HEK293T (cell line): ENCODE results near the gene THEMIS2.
A peak's percentile ranks its signal among the peaks of the same experiment; 100 is the strongest.

Experiments
- CTCF ChIA-PET: fragments of 350-600 bp; formaldehyde crosslinking; extraction: SDS; loops from one replicate; lab custom pipeline; 2021; ENCODE audit warnings: antibody characterized with exemption, inconsistent platforms; lab: Yijun Ruan, JAX
- POLR2A ChIA-PET: fragments of 350-600 bp; formaldehyde crosslinking; extraction: SDS; loops from one replicate; lab custom pipeline; 2020; ENCODE audit warnings: antibody characterized with exemption, inconsistent platforms; lab: Yijun Ruan, JAX
- DNase-seq: peaks from one replicate; pipeline ENCODE4 v3.0.0; 2012; ENCODE audit warnings: mixed read lengths; ENCODE audit errors: extremely low spot score
- ARNT ChIP-seq: fragments of 450-650 bp; IDR thresholded peaks from 2 replicates; pipeline ENCODE4 v1.6.1; 2017; ENCODE audit warnings: mild to moderate bottlenecking
- BHLHE40 ChIP-seq: fragments of 450-650 bp; IDR thresholded peaks from 2 replicates; pipeline ENCODE4 v1.6.1; 2016; ENCODE audit warnings: mild to moderate bottlenecking, moderate library complexity, borderline replicate concordance
- CTBP1 ChIP-seq: fragments of 450-650 bp; IDR thresholded peaks from 2 replicates; pipeline ENCODE4 v1.6.1; 2016; ENCODE audit warnings: borderline replicate concordance
- ELF4 ChIP-seq: fragments of 450-650 bp; IDR thresholded peaks from 2 replicates; pipeline ENCODE4 v1.6.1; 2017; ENCODE audit warnings: antibody characterized with exemption
- FOXA1 ChIP-seq: fragments of 450-650 bp; IDR thresholded peaks from 2 replicates; pipeline ENCODE4 v1.6.1; 2016; ENCODE audit warnings: mild to moderate bottlenecking
- FOXK2 ChIP-seq: fragments of 450-650 bp; IDR thresholded peaks from 2 replicates; pipeline ENCODE4 v1.6.1; 2016; ENCODE audit warnings: mild to moderate bottlenecking
- FOXM1 ChIP-seq: fragments of 450-650 bp; IDR thresholded peaks from 2 replicates; pipeline ENCODE4 v1.6.1; 2017; ENCODE audit warnings: mild to moderate bottlenecking, borderline replicate concordance
- HDGF ChIP-seq: fragments of 450-650 bp; IDR thresholded peaks from 2 replicates; pipeline ENCODE4 v1.6.1; 2017; ENCODE audit warnings: antibody characterized with exemption, borderline replicate concordance
- L3MBTL2 ChIP-seq: fragments of 450-650 bp; conservative IDR thresholded peaks from 2 replicates; pipeline ENCODE4 v1.6.1; 2016; ENCODE audit warnings: mild to moderate bottlenecking
- LEF1 ChIP-seq: fragments of 450-650 bp; IDR thresholded peaks from 2 replicates; pipeline ENCODE4 v1.6.1; 2017; ENCODE audit warnings: mild to moderate bottlenecking, borderline replicate concordance
- NFRKB ChIP-seq: fragments of 450-650 bp; IDR thresholded peaks from 2 replicates; pipeline ENCODE4 v1.6.1; 2016; ENCODE audit warnings: mild to moderate bottlenecking, moderate library complexity
- PKNOX1 ChIP-seq: fragments of 450-650 bp; IDR thresholded peaks from 2 replicates; pipeline ENCODE4 v1.6.1; 2016
- SP1 ChIP-seq: fragments of 450-650 bp; IDR thresholded peaks from 2 replicates; pipeline ENCODE4 v1.6.1; 2017
- SUZ12 ChIP-seq: fragments of 450-650 bp; IDR thresholded peaks from 2 replicates; pipeline ENCODE4 v1.6.1; 2016; ENCODE audit warnings: mild to moderate bottlenecking
- TARDBP ChIP-seq: fragments of 450-650 bp; IDR thresholded peaks from 2 replicates; pipeline ENCODE4 v1.6.1; 2016
- ZNF384 ChIP-seq: fragments of 450-650 bp; IDR thresholded peaks from 2 replicates; pipeline ENCODE4 v1.6.1; 2016

Gene THEMIS2

GRCh38 chr1:27862671-27863537 lies 9.4 kb upstream of the THEMIS2 start:
- ChIA-PET POLR2A (no interaction called here), CTCF (no interaction called here)
- DNase-seq = no peak
- TF ChIP-seq SP1 (no peak), CTBP1 (no peak), NFRKB (no peak), HDGF (0 out of 2 replicates have a peak, but pooled peaks have one; percentile 19), L3MBTL2 (no peak)

- ChIA-PET POLR2A (no interaction called here), CTCF (no interaction called here)
- DNase-seq = no peak
- no peak for TF ChIP-seq TARDBP
- no peak for TF ChIP-seq L3MBTL2
- TF ChIP-seq NFRKB = no peak
- no peak for TF ChIP-seq PKNOX1
- no peak for TF ChIP-seq BHLHE40
- no peak for TF ChIP-seq SP1
- no peak for TF ChIP-seq ZNF384
Observed at GRCh38 chr1:27863538-27863915, 8.8 kb upstream of the THEMIS2 start.

- POLR2A ChIA-PET = no interaction called here
- CTCF ChIA-PET = no interaction called here
- no peak for DNase-seq
- no peak for TF ChIP-seq NFRKB
- no peak for TF ChIP-seq ZNF384
- TF ChIP-seq SP1 = no peak
- TF ChIP-seq FOXM1 = no peak
- no peak for TF ChIP-seq LEF1
- TF ChIP-seq PKNOX1 = no peak
- no peak for TF ChIP-seq TARDBP
- no peak for TF ChIP-seq L3MBTL2
- no peak for TF ChIP-seq SUZ12
- TF ChIP-seq FOXK2 = no peak
- no peak for TF ChIP-seq CTBP1
- no peak for TF ChIP-seq FOXA1
- no peak for TF ChIP-seq BHLHE40
- no peak for TF ChIP-seq HDGF
- no peak for TF ChIP-seq ELF4
- no peak for TF ChIP-seq ARNT
Observed at GRCh38 chr1:27864264-27864895, 8.0 kb upstream of the THEMIS2 start.

GRCh38 chr1:27865821-27866220 lies 6.5 kb upstream of the THEMIS2 start:
- no peak for DNase-seq
- CTCF ChIA-PET = no interaction called here
- no peak for TF ChIP-seq ZNF384
- TF ChIP-seq FOXK2 = no peak
- no peak for TF ChIP-seq CTBP1
- TF ChIP-seq ARNT = no peak
- TF ChIP-seq SP1 = no peak
- POLR2A ChIA-PET = no interaction called here

GRCh38 chr1:27868556-27868931 lies 3.8 kb upstream of the THEMIS2 start:
- ChIA-PET POLR2A (no interaction called here), CTCF (no interaction called here)
- no peak for DNase-seq
- TF ChIP-seq L3MBTL2 (no peak), CTBP1 (no peak), NFRKB (no peak), ELF4 (no peak), FOXK2 (no peak)

GRCh38 chr1:27868932-27869718 lies 3.2 kb upstream of the THEMIS2 start:
- no peak for DNase-seq
- TF ChIP-seq ELF4 = no peak
- TF ChIP-seq FOXK2 = no peak
- TF ChIP-seq L3MBTL2 = no peak
- TF ChIP-seq CTBP1 = no peak
- no peak for TF ChIP-seq ZNF384
- TF ChIP-seq SP1 = no peak
- TF ChIP-seq ARNT = no peak
- no peak for TF ChIP-seq BHLHE40
- no peak for TF ChIP-seq FOXM1
- no peak for TF ChIP-seq HDGF
- no peak for TF ChIP-seq TARDBP
- no peak for TF ChIP-seq FOXA1
- TF ChIP-seq LEF1 = no peak
- no peak for TF ChIP-seq NFRKB
- TF ChIP-seq PKNOX1 = no peak
- no peak for TF ChIP-seq SUZ12
- ChIA-PET CTCF (no interaction called here), POLR2A (no interaction called here)
